HCT116 (cell line): ENCODE data around the gene ATP6V0C.

Experiments
- CTCF ChIP-seq, 3 experiments: fragments of 200-600 bp in 1 of 3; sonication (generic) in 1 of 3; IDR thresholded peaks in 2 of 3; conservative IDR thresholded peaks in 1 of 3; 2 replicates each; pipeline ENCODE4 v1.5.1; 2012 to 2017; ENCODE audit warnings: low read depth in 2 of 3, low read length in 2 of 3, antibody characterized with exemption in 1 of 3, borderline replicate concordance in 1 of 3, control low read depth in 1 of 3, mild to moderate bottlenecking in 1 of 3, mixed read lengths in 1 of 3, mixed run types in 1 of 3, moderate library complexity in 1 of 3; ENCODE audit not compliant: insufficient read depth in 1 of 3
- FOSL1 ChIP-seq: IDR thresholded peaks from 2 replicates; pipeline ENCODE4 v1.6.1; 2012; ENCODE audit warnings: low read depth
- POLR2A ChIP-seq: IDR thresholded peaks from 2 replicates; pipeline ENCODE4 v1.7.0; 2011; ENCODE audit warnings: borderline replicate concordance; ENCODE audit not compliant: insufficient read depth, insufficient read length; ENCODE audit errors: extremely low read depth

- TF ChIP-seq FOSL1: no peak
- no peak for TF ChIP-seq POLR2A
- TF ChIP-seq CTCF (IDR thresholded peaks at IDR 0.05 in 2 of 3, conservative IDR thresholded peaks at IDR 0.05 in 1 of 3; ENCODE audit: borderline replicate concordance in 1 of 3, insufficient read depth in 1 of 3, low read depth in 2 of 3, low read length in 2 of 3): no peak
Measured at GRCh38 chr16:2527784-2528100, 14.0 kb downstream of the ATP6V0C start.
